GM12872 (cell line): ENCODE results near the gene TLE1.

Experiments used
- CTCF ChIP-seq: IDR thresholded peaks from 3 replicates; pipeline ENCODE4 v1.5.1; 2011; ENCODE audit warnings: low read depth, mild to moderate bottlenecking, low read length, moderate library complexity; ENCODE audit not compliant: insufficient read depth

Gene TLE1

DNA sequence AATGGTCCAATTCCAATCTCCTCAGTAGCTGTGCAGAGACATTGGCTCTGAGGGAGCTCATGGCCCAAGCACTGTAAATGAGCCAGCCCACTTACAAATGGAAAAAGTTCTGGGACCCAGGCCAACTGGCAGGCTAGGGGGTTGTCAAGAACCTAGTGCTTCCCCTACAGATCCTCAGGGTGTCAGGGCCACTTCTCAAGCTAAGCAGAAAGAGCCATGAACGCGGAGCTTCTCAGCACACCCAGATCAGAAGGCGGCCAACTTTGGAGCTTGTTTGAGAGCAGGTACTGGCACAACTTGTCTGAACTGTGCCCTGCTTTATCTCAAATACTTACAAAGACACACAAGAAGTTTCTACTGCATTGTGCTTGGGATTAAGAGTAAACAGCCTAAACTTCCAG lies 17.5 kb downstream of the TLE1 start:
- TF ChIP-seq CTCF: no peak

GRCh38 chr9:81669866-81670265 lies 19.5 kb downstream of the TLE1 start:
- no peak for TF ChIP-seq CTCF

DNA sequence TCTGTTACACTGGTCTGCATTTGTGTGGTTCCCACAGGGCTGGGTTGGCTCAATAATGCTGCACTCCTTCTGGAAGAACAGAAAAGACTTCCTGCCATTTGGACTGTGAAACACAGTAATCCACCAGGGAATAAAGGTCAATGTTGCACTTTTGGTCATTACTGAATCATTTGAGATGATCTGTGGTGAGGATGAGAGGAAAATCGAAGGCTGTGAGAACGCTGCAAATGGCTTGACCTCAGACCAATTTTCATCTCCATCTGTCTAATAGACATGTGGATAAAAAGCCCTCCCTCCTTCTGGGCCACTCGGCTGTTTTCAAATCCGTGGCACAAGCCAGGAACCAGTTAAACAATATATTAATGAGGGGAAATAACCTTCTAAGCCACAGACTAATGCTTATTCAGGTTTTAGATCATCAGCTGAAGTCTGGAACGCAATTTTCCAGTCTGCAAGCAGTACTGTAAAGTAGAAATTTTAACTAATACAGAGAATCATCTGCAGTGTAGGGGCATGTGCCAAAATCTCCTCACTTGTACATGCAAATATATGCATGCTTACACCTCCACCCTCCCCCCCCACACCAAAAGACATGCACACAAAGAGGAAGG lies 20.2 kb downstream of the TLE1 start:
- TF ChIP-seq CTCF: no peak

DNA sequence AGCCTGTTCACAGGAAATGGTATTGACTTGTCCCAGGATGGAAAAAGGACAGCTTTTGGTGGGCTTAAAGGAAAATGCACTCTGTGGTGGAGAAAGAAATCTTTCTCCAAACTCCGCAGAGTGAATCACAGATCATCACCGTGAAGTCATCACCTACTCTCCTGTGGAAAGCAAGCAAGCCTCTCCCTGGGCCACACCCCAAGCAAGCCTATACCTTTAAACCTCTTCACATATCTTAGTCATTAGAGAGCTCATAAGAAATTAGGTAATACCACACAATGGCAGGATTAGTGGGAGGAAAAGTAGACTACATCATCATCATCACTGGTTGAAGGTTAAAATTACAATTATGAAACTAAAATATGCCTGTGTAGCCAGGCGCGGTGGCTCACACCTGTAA lies 23.2 kb downstream of the TLE1 start:
- no peak for TF ChIP-seq CTCF

DNA sequence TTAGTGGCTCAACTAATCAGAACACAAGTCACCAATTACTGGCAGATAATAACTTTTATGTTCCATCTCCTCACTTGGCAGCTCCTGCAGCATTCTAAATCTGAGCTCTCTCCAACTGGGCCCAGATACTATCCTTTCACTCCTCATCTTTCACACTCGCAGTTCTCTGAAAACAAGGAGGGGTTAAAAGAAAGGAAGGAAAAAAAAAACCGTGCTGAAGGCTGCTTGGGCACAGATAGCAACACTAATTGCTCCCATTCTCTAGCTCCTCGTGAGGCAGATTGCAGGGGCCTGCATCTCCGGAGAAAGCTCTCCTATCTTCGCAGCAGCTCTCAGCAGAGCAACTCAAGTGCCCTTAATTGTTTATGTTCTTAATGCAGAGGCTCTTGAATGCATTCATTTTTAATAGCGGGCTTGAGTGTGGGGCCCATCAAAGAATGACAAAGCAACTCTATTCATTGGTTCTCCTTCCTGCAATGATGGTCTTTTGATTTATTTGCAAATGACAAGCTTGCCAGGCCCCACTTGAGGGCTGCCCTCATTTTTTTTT lies 23.9 kb downstream of the TLE1 start:
- no peak for TF ChIP-seq CTCF

DNA sequence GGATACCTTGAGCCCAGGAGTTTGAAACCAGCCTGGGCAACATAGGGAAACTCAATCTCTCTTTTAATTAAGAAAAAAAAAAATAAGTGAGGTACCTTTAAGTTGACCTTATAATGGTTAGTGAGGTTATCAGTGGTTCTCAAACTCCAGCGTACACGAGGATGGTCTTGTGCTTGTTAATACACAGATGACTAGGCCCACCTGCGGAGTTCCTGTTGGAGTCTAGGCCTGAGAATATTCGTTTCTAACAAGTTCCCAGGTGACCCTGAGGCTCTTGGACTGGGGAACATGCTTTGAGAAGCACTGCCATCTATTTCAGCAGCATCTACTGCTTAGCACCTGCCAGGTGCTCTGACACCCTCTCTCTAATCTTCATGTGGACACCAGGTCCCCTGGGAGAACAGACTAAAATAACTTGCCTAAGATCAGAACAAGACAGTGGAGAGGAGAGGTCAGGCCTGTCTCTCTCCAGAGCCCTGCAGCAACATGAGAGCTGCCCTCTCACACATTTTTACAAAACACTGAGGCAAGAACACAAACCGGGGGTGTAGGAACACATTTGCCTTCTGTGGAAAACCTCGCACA lies 24.6 kb downstream of the TLE1 start:
- no peak for TF ChIP-seq CTCF

GRCh38 chr9:81661339-81661738 lies 28.0 kb downstream of the TLE1 start:
- TF ChIP-seq CTCF: no peak
